ENCODE results near the gene ARL4C.

Gene ARL4C

GRCh38 chr2:234444893-234445292 lies 52.0 kb downstream of the ARL4C start:
- DNase-seq = peak in 1 of 4 experiments; percentile 28

- no peak for DNase-seq
These were observed 52.6 kb downstream of the ARL4C start for GRCh38 chr2:234444242-234444730.
